SK-N-MC (cell line): Measurements from ENCODE around the gene CTRL.

Experiments
- EZH2 ChIP-seq: fragments of 200-600 bp; sonication (generic); IDR thresholded peaks from one replicate; pipeline ENCODE4 v1.6.1; 2017; ENCODE audit warnings: antibody characterized with exemption
- POLR2AphosphoS5 ChIP-seq: IDR thresholded peaks from 2 replicates; pipeline ENCODE4 v1.6.1; 2012; ENCODE audit warnings: mild to moderate bottlenecking, low read depth, low read length, borderline replicate concordance

- no peak for TF ChIP-seq POLR2AphosphoS5
- no peak for TF ChIP-seq EZH2
These were observed 4.3 kb downstream of the CTRL start for GRCh38 chr16:67927131-67927941.
